ENCODE results near the gene DENND2C.

Gene DENND2C, protein sequence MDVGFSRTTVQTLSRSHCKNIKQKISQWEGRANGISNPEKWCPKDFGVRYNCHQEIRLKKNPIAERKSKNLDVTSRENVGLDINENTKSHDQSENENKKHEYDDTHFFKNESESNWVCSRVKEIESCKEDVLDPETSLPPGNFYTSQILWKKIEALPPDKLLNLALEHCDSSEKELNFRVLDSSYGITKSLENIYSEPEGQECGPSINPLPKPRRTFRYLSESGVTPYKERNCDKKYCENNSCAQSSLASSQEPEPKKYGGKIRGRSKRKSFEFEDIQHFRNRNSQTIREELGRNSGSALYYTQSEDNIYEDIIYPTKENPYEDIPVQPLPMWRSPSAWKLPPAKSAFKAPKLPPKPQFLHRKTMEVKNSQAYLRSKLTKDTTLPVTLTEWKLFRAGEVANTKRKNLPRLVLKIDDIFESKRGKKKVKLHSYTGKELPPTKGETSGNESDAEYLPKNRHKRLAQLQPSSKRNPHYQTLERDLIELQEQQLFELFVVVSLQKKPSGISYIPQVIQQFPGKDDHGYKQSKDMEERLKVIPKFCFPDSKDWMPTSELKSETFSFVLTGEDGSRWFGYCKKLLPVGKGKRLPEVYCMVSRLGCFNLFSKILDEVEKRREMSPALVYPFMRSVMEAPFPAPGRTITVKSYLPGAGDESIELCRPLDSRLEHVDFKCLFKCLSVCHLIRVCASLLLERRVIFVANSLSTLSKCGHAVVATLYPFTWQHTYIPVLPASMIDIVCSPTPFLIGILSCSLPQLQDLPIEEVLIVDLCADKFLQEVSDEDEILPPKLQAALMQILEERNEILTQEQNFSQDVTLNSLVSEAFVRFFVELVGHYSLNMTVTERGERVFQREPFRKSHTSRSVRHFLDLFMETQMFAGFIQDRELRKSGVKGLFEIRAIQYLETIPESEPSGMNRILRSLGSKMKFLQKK

GRCh38 chr1:114669562-114670082, at the start of gene DENND2C:
Gene DENND2C, minus strand, starts transcription at chr1:114670049. Its CDS starts 44,065 bp downstream, at chr1:114625984.
- no peaks in the 10 kb centered on the region for H3K36me3 ChIP-seq (ENCODE audit: insufficient read depth, insufficient read length, low read length)
- peak within 1 kb of the TSS; percentile 83 for H3K9ac ChIP-seq (ENCODE audit: insufficient read length, low read depth)
- H3K9me3 ChIP-seq (ENCODE audit: insufficient read depth, low read length), result no peaks in the 10 kb centered on the region
- TF ChIP-seq ZNF274 (IDR thresholded peaks at IDR 0.05; ENCODE audit: low read depth, low read length), result no peak
- TF ChIP-seq YY1 (IDR thresholded peaks at IDR 0.05; ENCODE audit: insufficient read depth, insufficient read length), result no peak
- no peak for TF ChIP-seq SUZ12 (IDR thresholded peaks at IDR 0.05; ENCODE audit: extremely low read depth, insufficient read depth, insufficient read length)
- H3K4me1 ChIP-seq (ENCODE audit: insufficient read depth, insufficient read length), result no peaks in the 10 kb centered on the region
- peak within 1 kb of the TSS; percentile 78 for H3K4me3 ChIP-seq (ENCODE audit: insufficient read length, low read depth)
- peak; percentile 71 for DNase-seq (ENCODE audit: low read depth, low spot score)
- peaks cover 27% of the 10 kb centered on the region for H3K27me3 ChIP-seq (ENCODE audit: insufficient read depth, insufficient read length)

- Histone ChIP-seq H3K4me3 (ENCODE audit: insufficient read length, low read depth) (no peak overlapping the region), H3K9ac (ENCODE audit: insufficient read length, low read depth) (no peak overlapping the region), H3K4me1 (ENCODE audit: insufficient read depth, insufficient read length) (no peaks in the 10 kb centered on the region), H3K36me3 (ENCODE audit: insufficient read depth, insufficient read length, low read length) (peaks cover 93% of the 10 kb centered on the region), H3K9me3 (ENCODE audit: insufficient read depth, low read length) (no peaks in the 10 kb centered on the region), H3K27me3 (ENCODE audit: insufficient read depth, insufficient read length) (no peaks in the 10 kb centered on the region)
- no peak for TF ChIP-seq ZNF274 (IDR thresholded peaks at IDR 0.05; ENCODE audit: low read depth, low read length)
- no peak for DNase-seq (ENCODE audit: low read depth, low spot score)
These were observed 49.6 kb upstream of the DENND2C start for GRCh38 chr1:114719424-114719787.

DNA sequence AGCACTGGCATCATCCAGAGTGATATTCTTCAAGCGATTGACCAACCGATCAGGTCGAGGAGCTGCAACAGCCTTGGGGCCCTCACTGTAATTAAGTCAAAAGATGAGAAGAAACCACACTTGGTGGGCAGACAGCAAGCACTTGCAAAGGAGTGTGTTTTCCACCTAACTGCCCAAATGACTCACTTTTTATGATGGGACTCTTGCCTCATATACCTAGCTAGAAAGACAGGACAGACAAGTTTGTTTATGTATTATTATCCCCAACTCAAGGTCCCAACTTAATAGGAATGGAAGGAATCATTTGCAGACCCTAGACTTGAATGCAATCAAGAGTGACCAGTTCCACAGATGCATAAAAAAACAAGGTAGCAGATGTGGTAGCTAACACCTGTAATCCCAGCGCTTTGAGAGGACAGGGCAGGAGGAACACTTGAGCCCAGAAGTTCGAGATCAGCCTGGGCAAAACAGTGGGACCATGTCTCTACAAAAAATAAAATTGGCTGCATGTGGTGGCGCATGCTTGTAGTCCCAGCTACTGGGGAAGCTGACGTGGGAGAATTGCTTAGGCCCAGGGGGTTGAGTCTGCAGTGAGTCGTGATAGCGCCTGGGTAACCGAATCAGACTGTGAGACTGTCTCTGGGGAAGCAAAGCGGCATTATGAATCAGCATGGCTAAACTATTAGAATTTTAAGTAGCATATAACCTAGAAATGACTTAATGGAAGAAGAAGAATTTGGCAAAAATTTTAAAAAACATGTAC, 49.0 kb upstream of the DENND2C start:
- Histone ChIP-seq H3K36me3 (ENCODE audit: insufficient read depth, insufficient read length, low read length) (peaks cover 93% of the 10 kb centered on the region), H3K4me1 (ENCODE audit: insufficient read depth, insufficient read length) (no peaks in the 10 kb centered on the region), H3K27me3 (ENCODE audit: insufficient read depth, insufficient read length) (no peaks in the 10 kb centered on the region), H3K9ac (ENCODE audit: insufficient read length, low read depth) (no peak overlapping the region), H3K9me3 (ENCODE audit: insufficient read depth, low read length) (no peaks in the 10 kb centered on the region), H3K4me3 (ENCODE audit: insufficient read length, low read depth) (no peak overlapping the region)
- no peak for TF ChIP-seq YY1 (IDR thresholded peaks at IDR 0.05; ENCODE audit: insufficient read depth, insufficient read length)
- TF ChIP-seq ZNF274 (IDR thresholded peaks at IDR 0.05; ENCODE audit: low read depth, low read length), result no peak
- TF ChIP-seq SUZ12 (IDR thresholded peaks at IDR 0.05; ENCODE audit: extremely low read depth, insufficient read depth, insufficient read length), result no peak
- DNase-seq (ENCODE audit: low read depth, low spot score), result no peak

DNA sequence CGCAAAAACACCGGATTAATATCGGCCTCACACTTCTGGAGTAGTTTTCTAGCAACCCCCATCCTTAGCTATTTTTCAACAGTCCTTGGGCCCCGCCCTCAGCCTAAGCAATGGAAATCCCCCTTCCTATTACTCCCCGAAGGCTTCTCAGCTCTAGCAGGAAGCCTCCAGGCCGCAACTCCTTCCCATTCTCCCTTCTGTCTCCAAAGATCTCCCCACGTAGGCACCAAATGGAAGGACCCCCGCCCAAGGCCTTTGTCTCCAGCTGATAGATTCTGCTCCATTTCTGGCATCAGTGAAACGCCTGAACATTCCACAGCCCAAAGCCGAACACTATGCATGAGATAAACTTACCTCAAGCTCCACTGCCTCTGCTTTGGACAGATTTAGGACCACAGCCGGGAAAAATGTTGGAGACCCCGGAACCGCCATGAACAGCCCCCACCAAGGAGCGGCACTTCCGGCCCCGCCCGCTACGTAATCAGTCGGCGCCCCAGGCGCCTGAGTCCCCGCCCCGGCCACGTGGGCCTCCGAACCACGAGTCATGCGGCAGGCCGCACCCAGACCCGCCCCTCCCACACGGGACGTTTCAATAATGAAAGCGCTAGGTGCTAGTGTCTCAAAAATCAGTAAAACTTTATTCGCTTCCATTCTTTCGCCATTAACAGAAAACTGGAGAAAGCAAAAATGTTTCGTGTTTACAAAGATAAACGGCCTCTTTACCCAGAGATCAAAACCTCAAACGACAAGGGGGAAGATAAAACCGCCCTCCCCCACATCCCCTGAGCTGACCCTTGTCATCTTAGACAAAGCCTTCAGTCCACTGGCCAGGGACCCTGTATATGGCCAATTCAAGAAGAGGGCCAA, 46.7 kb upstream of the DENND2C start, which contains the start of gene NRAS:
Gene NRAS (minus strand): TSS at position 468 of the 867 bp plus-strand sequence. CDS start 611 bp downstream, outside the sequence.
- TF ChIP-seq YY1 (IDR thresholded peaks at IDR 0.05; ENCODE audit: insufficient read depth, insufficient read length) (no peak), ZNF274 (IDR thresholded peaks at IDR 0.05; ENCODE audit: low read depth, low read length) (no peak), SUZ12 (IDR thresholded peaks at IDR 0.05; ENCODE audit: extremely low read depth, insufficient read depth, insufficient read length) (no peak)
- DNase-seq (ENCODE audit: low read depth, low spot score), result peak; percentile 94
- Histone ChIP-seq H3K9me3 (ENCODE audit: insufficient read depth, low read length) (no peaks in the 10 kb centered on the region), H3K27me3 (ENCODE audit: insufficient read depth, insufficient read length) (no peaks in the 10 kb centered on the region), H3K4me3 (ENCODE audit: insufficient read length, low read depth) (peak within 1 kb of the TSS; percentile 98), H3K9ac (ENCODE audit: insufficient read length, low read depth) (peak within 1 kb of the TSS; percentile 96), H3K4me1 (ENCODE audit: insufficient read depth, insufficient read length) (no peaks in the 10 kb centered on the region), H3K36me3 (ENCODE audit: insufficient read depth, insufficient read length, low read length) (peaks cover 93% of the 10 kb centered on the region)

DNA sequence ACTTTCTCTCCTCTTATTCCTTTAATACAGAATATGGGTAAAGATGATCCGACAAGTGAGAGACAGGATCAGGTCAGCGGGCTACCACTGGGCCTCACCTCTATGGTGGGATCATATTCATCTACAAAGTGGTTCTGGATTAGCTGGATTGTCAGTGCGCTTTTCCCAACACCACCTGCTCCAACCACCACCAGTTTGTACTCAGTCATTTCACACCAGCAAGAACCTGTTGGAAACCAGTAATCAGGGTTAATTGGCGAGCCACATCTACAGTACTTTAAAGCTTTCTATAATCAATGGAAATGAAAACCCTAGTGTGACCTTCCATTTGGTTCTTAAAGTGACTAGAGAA, 46.1 kb upstream of the DENND2C start:
- TF ChIP-seq ZNF274 (IDR thresholded peaks at IDR 0.05; ENCODE audit: low read depth, low read length), result no peak
- no peak for TF ChIP-seq SUZ12 (IDR thresholded peaks at IDR 0.05; ENCODE audit: extremely low read depth, insufficient read depth, insufficient read length)
- TF ChIP-seq YY1 (IDR thresholded peaks at IDR 0.05; ENCODE audit: insufficient read depth, insufficient read length), result no peak
- DNase-seq (ENCODE audit: low read depth, low spot score), result no peak
- H3K36me3 ChIP-seq (ENCODE audit: insufficient read depth, insufficient read length, low read length), result peaks cover 92% of the 10 kb centered on the region

GRCh38 chr1:114712977-114713376, 43.1 kb upstream of the DENND2C start:
- H3K9ac ChIP-seq (ENCODE audit: insufficient read length, low read depth), result no peak overlapping the region
- no peak for DNase-seq (ENCODE audit: low read depth, low spot score)
- no peaks in the 10 kb centered on the region for H3K4me1 ChIP-seq (ENCODE audit: insufficient read depth, insufficient read length)
- H3K4me3 ChIP-seq (ENCODE audit: insufficient read length, low read depth), result no peak overlapping the region
- no peaks in the 10 kb centered on the region for H3K27me3 ChIP-seq (ENCODE audit: insufficient read depth, insufficient read length)
- TF ChIP-seq ZNF274 (IDR thresholded peaks at IDR 0.05; ENCODE audit: low read depth, low read length), result no peak
- H3K36me3 ChIP-seq (ENCODE audit: insufficient read depth, insufficient read length, low read length), result peaks cover 88% of the 10 kb centered on the region
- no peaks in the 10 kb centered on the region for H3K9me3 ChIP-seq (ENCODE audit: insufficient read depth, low read length)

More for the DNA sequence above, 46.1 kb upstream of the DENND2C start:
- Histone ChIP-seq H3K27me3 (ENCODE audit: insufficient read depth, insufficient read length) (no peaks in the 10 kb centered on the region), H3K4me1 (ENCODE audit: insufficient read depth, insufficient read length) (no peaks in the 10 kb centered on the region), H3K4me3 (ENCODE audit: insufficient read length, low read depth) (peak overlapping the region; percentile 98), H3K9me3 (ENCODE audit: insufficient read depth, low read length) (no peaks in the 10 kb centered on the region), H3K9ac (ENCODE audit: insufficient read length, low read depth) (peak overlapping the region; percentile 96)

Data from NT2/D1 (cell line).